OCI-LY7 (cell line): ENCODE data around the gene ADAM22. TPM values are rescaled to one million over a fixed set of nuclear protein-coding genes. Genes with fewer than 3 reads are reported as not detected.

Source experiments
- BruUV-seq: library from RNA; stranded (reverse); fragments of 400-500 nt; replicated peaks from 2 replicates; lab custom pipeline; 2021; lab: Mats Ljungman, UMichigan
- CTCF ChIA-PET: fragments of 300-600 bp; sonication (Branson Sonifier 250); formaldehyde crosslinking; loops from one replicate; lab custom pipeline; 2022; ENCODE audit warnings: antibody characterized with exemption; ENCODE audit not compliant: unreplicated experiment; lab: Charles Lee
- POLR2A ChIA-PET: fragments of 300-600 bp; sonication (Branson Sonifier 250); formaldehyde crosslinking; loops from one replicate; lab custom pipeline; 2022; ENCODE audit warnings: antibody characterized with exemption; lab: Charles Lee
- DNase-seq: peaks from one replicate; pipeline ENCODE4 v3.0.0-alpha.2; 2015; ENCODE audit warnings: low spot score
- H2AFZ ChIP-seq: fragments of 200-600 bp; sonication (generic), shearing (Covaris generic); 2 replicates; pipeline ENCODE4 v1.6.1; 2014; ENCODE audit warnings: mild to moderate bottlenecking, antibody characterized with exemption, low read length, moderate library complexity
- H3K27ac ChIP-seq: fragments of 200-600 bp; sonication (generic); 2 replicates; pipeline ENCODE4 v1.5.1; 2014; ENCODE audit warnings: mixed run types, low read depth, mild to moderate bottlenecking, moderate library complexity, low read length, inconsistent platforms; ENCODE audit not compliant: poor library complexity, severe bottlenecking
- H3K36me3 ChIP-seq: fragments of 200-600 bp; sonication (generic); 2 replicates; pipeline ENCODE4 v1.6.1; 2014; ENCODE audit warnings: mild to moderate bottlenecking, antibody characterized with exemption, low read length, moderate library complexity, mixed read lengths; ENCODE audit not compliant: insufficient read depth
- H3K4me1 ChIP-seq: fragments of 200-600 bp; sonication (generic); 2 replicates; pipeline ENCODE4 v1.5.1; 2014; ENCODE audit warnings: mild to moderate bottlenecking, low read length; ENCODE audit not compliant: insufficient read depth, poor library complexity, severe bottlenecking
- H3K4me2 ChIP-seq: fragments of 200-600 bp; sonication (generic); 2 replicates; pipeline ENCODE4 v1.6.1; 2014; ENCODE audit warnings: mild to moderate bottlenecking, low read length
- H3K4me3 ChIP-seq: fragments of 200-600 bp; sonication (generic); 2 replicates; pipeline ENCODE4 v1.5.1; 2014; ENCODE audit warnings: mild to moderate bottlenecking, low read depth, low read length; ENCODE audit not compliant: poor library complexity, severe bottlenecking
- H3K79me2 ChIP-seq: fragments of 200-600 bp; sonication (generic); 2 replicates; pipeline ENCODE4 v1.6.1; 2016; ENCODE audit warnings: low read depth, mild to moderate bottlenecking, low read length, moderate library complexity, mixed read lengths; ENCODE audit not compliant: insufficient read depth
- H3K9me2 ChIP-seq: fragments of 200-600 bp; sonication (generic); 2 replicates; pipeline ENCODE4 v1.6.1; 2016; ENCODE audit warnings: mild to moderate bottlenecking, low read length, mixed read lengths; ENCODE audit not compliant: insufficient read depth
- H3K9me3 ChIP-seq: fragments of 200-600 bp; sonication (generic); 2 replicates; pipeline ENCODE4 v1.6.1; 2014; ENCODE audit warnings: mild to moderate bottlenecking, mixed run types, low read length, mixed read lengths
- H4K20me1 ChIP-seq: fragments of 200-600 bp; sonication (generic); 2 replicates; pipeline ENCODE4 v1.6.1; 2014; ENCODE audit warnings: mild to moderate bottlenecking, antibody characterized with exemption, low read length, moderate library complexity, mixed read lengths; ENCODE audit not compliant: insufficient read depth
- CTCF ChIP-seq: fragments of 200-600 bp; sonication (generic); conservative IDR thresholded peaks from 2 replicates; pipeline ENCODE4 v1.5.1; 2014; ENCODE audit warnings: mild to moderate bottlenecking, antibody characterized with exemption, low read length, moderate library complexity, mixed read lengths
- EZH2phosphoT487 ChIP-seq: fragments of 200-600 bp; sonication (generic); IDR thresholded peaks from 2 replicates; pipeline ENCODE4 v1.6.1; 2018; ENCODE audit warnings: low read depth, borderline replicate concordance, mild to moderate bottlenecking, mixed run types, antibody characterized with exemption, low read length, moderate library complexity, mixed read lengths
- intact Hi-C: fragments of 100-400 bp; cut with micrococcal nuclease; formaldehyde crosslinking; loops from one replicate; pipeline ENCODE4 v1.10.0; 2022; ENCODE audit not compliant: unreplicated experiment
- total RNA-seq, 2 experiments: library from RNA; depleted of rRNA in 1 of 2; stranded (reverse); fragments of >200 nt in 1 of 2; shearing (Covaris generic) in 1 of 2; gene quantifications; 2 replicates each; pipeline ENCODE4 v1.2.3, GENCODE V29; 2014 to 2022

The ADAM22 gene
- total RNA-seq, 2 experiments from 2014 or later, result 12.0 to 13.6 TPM

DNA sequence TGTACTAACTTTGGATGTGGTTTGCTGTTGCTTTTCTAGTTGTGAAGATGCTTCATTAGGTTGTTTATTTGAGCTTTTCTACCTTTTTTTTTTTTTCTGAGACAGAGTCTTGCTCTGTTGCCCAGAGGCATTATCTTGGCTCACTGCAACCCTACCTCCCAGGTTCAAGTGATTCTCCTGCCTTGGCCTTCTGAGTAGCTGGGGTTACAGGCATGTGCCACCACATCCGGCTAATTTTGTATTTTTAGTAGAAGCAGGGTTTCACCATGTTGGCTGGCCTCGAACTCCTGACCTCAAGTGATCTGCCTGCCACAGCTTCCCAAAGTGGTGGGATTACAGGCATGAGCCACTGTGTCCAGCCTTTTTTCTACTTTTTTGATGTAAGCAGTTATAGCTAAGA lies 93.7 kb downstream of the ADAM22 start:
- Histone ChIP-seq H3K36me3 (no peaks in the 10 kb centered on the region), H3K4me2 (no peak overlapping the region), H3K9me3 (0 out of 2 replicates have a peak, but pooled peaks cover 19% of the 10 kb centered on the region), H3K4me3 (no peak overlapping the region), H3K9me2 (no peaks in the 10 kb centered on the region), H2AFZ (no peak overlapping the region), H3K27ac (no peak overlapping the region), H3K4me1 (no peaks in the 10 kb centered on the region), H3K79me2 (no peaks in the 10 kb centered on the region), H4K20me1 (no peaks in the 10 kb centered on the region)
- ChIA-PET CTCF (no interaction called here), POLR2A (interaction anchor here (0.6 to 0.7 kb wide), 3 partner anchors 16 to 455 kb away, joined by 3 to 4 read pairs (median 3); no protein-coding TSS in a partner anchor)
- intact Hi-C loops, result no loop called here
- no TSS peak for BruUV-seq
- DNase-seq, result no peak
- TF ChIP-seq EZH2phosphoT487, result no peak
- TF ChIP-seq CTCF, result no peak

- no peak overlapping the region for H2AFZ ChIP-seq
- TF ChIP-seq EZH2phosphoT487 (no peak), CTCF (no peak)
- H3K27ac ChIP-seq, result no peak overlapping the region
- H4K20me1 ChIP-seq, result no peaks in the 10 kb centered on the region
- no peaks in the 10 kb centered on the region for H3K36me3 ChIP-seq
- no peaks in the 10 kb centered on the region for H3K79me2 ChIP-seq
- no peak overlapping the region for H3K4me2 ChIP-seq
- BruUV-seq, result no TSS peak
- no peaks in the 10 kb centered on the region for H3K4me1 ChIP-seq
- H3K9me2 ChIP-seq, result no peaks in the 10 kb centered on the region
- H3K9me3 ChIP-seq, result 0 out of 2 replicates have a peak, but pooled peaks cover 20% of the 10 kb centered on the region
- no peak overlapping the region for H3K4me3 ChIP-seq
- POLR2A ChIA-PET, result interaction anchor here (1.0 kb wide), 1 partner anchor 38 kb away, joined by 4 read pairs; no protein-coding TSS in a partner anchor
- intact Hi-C loops, result no loop called here
- no peak for DNase-seq
- CTCF ChIA-PET, result no interaction called here
These were observed 100.1 kb downstream of the ADAM22 start for GRCh38 chr7:88034083-88034695.

DNA sequence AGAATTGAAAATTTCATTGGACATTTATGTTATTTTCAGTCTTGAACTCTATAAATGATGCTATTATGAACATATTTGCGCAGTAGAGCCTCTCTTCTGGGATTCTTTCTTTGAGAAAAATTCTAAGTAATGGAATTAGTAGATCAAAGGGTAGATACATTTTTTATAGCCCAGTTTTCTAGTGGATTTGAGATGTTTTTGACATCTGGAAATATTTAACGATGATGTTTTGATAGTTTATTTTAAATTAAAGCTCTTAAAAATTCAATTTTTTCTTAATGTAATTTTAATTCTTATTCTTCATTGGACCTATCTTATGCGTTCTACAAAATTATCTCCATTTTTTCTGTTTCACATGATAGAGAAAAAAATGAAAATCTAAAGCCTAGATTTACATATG lies 103.0 kb downstream of the ADAM22 start:
- no TSS peak for BruUV-seq
- no peak for DNase-seq
- Histone ChIP-seq H3K79me2 (no peaks in the 10 kb centered on the region), H4K20me1 (no peaks in the 10 kb centered on the region), H3K36me3 (no peaks in the 10 kb centered on the region), H3K9me2 (no peaks in the 10 kb centered on the region), H2AFZ (no peak overlapping the region), H3K9me3 (0 out of 2 replicates have a peak, but pooled peaks cover 8% of the 10 kb centered on the region), H3K27ac (no peak overlapping the region), H3K4me1 (no peaks in the 10 kb centered on the region), H3K4me2 (no peak overlapping the region), H3K4me3 (no peak overlapping the region)
- TF ChIP-seq CTCF, result no peak
- TF ChIP-seq EZH2phosphoT487, result no peak
- CTCF ChIA-PET, result no interaction called here
- intact Hi-C loops, result no loop called here
- POLR2A ChIA-PET, result no interaction called here
